DMS53 (cell line): Measurements from ENCODE around the gene FGF21.

ENCODE experiments used
- DNase-seq: peaks from one replicate; lab custom pipeline; 2025; lab: John Stamatoyannopoulos, UW

The FGF21 gene

DNA sequence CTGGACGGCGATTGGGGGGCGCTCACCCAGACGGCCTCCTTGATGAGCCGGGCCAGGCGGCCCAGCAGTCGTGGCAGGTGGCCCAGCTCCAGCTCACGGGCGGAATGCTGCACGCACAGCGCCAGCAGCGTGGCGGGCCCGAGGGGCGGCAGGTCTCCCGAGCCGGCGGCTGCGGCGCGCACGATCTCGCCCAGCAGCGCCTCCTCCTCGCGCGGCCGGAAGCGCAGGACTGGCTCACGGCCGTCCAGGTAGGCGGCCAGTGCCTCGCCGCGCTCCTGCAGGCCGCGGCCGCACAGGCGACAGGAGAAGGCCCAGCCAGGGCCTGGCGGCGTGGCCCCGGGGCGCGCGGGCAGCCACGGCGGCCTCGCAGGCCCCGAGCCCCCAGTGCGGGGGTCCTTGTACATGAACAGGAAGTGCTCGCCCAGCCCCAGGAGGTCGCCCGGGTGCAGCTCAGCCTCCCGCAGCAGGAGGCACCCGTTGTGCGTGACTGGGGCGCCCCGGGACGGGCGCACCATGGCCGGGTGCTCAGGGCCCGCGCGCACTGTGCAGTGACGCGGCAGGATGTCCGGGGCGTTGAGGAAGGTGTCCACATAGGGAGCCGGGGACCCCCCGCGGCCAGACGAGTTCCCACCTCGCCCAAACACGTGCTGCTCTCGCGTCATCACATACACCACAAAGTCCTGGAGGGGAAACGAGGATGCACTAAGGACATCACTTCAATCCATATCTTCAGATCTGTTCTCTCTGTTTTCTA, 26.2 kb upstream of the FGF21 start:
- peak; percentile 62 for DNase-seq

GRCh38 chr19:48731452-48731851, 23.9 kb upstream of the FGF21 start:
- no peak for DNase-seq

- DNase-seq = no peak
These were observed 20.7 kb upstream of the FGF21 start for GRCh38 chr19:48734625-48735024.

DNA sequence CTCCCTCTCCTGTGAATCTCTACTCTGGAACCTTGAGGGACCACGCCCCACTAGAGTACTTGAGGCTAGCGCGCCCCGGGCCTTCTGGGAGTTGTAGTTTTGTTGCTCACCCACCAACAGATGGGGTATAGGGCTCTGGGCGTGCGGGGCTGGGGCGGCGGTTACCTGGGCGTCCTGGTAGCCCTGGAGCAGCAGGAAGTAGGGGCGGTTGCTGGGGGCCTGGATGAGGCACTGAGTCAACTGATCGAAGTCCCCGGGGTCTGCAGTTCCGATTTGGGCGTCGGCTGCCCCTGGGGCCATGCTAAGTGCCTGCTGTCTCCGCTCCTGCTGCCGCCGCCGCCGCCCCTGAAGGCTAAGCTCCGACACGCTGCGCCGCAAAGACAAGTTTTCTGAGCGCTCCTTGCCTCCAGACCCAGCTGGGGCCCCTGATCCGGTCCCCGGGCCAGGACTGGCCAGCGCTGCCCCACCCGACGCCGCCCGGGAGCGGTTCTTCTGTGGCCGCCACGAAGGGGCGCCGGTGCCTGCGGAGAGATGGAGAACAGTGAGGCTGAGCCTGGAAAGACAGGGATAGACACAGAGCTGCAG, 20.2 kb upstream of the FGF21 start:
- DNase-seq = peak; percentile 91

- peak; percentile 41 for DNase-seq
These were observed 17.8 kb upstream of the FGF21 start for GRCh38 chr19:48737360-48737998.

- DNase-seq = peak; percentile 98
These were observed 16.5 kb upstream of the FGF21 start for GRCh38 chr19:48738557-48739403.

- peak; percentile 66 for DNase-seq
These were observed 15.7 kb upstream of the FGF21 start for GRCh38 chr19:48739404-48740163.

GRCh38 chr19:48740164-48740972, 15.0 kb upstream of the FGF21 start, which contains the start of gene RASIP1:
TSS of gene RASIP1 (minus strand) at chr19:48740610. CDS start at chr19:48740282, 328 bp downstream.
- no peak for DNase-seq

DNA sequence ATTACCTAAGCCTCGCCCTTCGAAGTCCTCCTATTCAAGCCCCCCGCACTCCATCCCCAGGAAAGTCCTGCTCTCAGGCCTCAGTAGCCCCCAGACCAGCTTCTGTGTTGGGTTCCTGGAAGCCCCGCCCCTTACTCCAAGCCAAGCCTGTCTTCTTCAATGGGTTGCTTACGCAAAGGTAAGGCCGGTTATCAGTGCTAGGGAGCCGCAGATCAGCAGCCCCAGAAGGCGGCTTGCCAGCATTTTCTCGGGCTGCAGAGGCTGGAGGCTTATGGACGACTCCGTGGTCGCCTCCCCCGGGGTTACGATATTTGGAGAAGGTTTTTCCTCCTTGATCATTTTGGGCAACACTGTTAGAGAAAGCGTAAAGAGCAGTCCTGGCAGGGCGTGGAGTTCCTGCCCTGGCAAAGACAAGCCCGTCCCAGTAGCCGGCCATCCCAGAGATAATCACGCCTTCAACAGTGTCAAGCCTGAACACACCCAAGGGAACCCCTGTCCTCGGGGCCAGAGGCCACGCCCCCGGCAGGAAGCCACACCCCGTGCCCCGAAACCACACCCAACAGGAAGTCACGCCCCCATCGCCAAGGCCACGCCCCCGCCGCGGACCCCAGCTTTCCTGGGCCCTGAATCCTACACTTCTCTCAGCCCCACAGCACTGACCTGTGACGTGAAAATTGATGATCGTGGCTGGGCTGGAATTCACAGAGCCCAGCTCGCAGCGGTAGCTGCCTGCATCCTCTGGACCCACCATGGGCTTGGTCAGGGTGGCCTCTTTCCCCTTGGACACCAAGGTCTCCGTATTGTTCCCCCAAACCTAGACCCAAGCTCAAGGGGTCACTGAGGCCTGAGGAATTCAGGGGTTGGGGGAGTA, 14.0 kb upstream of the FGF21 start:
- peak; percentile 25 for DNase-seq

- no peak for DNase-seq
These were observed 13.2 kb upstream of the FGF21 start for GRCh38 chr19:48742096-48742495.

DNA sequence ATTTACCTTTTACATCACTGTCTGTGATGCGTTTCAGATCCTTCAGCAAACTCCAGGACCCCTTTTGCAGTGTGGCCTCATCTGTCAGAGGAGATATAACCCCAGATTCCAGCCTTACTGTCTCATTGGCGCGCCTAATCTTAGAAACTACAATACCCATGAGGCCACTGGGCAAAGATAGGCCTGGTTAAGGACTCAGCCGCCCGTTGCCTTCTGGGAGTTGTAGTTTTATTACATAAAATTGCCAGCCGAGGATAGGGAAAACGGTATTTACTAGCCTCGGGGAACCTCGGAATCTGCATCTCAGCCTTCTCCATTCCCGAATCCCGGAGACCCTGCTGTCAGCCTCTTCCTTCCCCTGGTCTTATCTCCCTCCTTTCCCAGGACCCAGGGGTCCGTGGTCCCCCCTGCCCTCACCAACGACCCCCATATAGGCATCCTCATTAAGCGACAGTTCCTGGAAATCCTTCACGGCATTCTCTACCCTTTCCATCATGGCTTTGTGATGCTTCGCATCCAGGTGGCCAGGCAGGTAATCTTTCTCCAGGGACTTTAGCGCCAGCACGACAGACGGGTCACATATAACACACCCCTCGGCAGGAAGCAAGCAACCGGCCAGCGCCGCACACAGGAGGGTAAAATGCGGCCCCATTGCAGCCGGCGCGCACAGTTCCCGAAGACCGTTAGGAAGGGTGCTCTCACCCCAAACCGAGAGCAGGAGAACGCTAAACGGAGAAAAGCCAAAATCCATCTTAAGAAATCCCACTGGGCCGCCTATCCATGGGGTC, 9.9 kb upstream of the FGF21 start:
- DNase-seq = peak; percentile 91

DNA sequence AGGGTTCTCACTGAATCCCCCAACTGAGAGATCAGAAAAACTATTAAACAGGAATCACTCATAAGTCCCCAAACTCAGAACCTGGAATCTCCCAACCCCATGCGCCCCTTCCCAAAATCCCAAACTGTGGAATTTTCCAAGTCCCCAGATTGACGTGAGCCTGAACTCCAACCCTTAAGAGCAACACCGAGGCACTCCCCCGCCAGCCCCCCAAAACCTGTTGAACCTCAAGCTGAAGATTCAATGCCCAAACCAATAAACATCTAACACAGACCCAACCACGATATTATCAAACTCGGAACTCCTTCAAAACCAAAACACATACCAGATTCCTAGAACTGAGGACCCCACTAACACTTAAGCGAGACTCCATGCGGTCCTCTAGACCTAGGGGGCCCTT, 9.2 kb upstream of the FGF21 start:
- DNase-seq = no peak

DNA sequence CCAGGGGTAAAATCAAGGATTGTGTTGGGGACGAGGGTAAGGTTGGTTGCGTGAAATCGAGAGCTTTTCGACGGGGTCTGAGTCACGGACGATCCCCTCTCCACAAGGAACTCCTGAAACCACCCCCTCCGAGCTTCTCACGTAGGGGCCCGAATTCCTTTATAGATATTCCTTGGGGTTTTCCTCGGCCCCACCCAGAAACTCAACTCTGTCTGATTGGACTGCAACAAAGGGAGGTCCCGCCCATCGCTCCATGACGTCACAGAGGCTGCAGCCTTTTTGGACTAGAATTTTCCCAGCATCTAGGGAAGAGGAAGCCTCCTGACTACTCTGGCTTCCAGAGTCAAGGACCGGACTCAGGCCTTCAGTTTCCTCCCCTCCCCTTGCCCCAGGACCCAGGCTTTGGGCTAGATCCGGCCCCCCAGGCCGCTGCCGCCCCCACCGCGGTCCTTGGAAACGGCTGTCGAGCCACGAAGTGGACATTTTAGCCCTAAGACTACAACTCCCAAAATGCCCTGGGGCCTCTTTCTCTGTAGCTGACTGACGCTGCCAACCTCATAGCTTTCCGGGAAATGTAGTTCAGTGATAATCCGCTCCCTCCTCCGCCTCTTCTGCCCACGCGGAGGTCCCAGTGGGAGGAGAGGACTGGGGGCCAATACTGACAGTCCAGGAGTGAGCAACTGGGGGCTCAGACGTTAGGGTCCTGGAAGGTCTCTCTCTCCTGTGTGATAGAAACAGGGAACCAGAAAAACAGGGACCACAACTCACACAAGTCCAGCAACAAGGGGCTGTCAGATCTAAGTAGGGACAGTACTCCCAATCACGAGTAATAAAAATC, 8.4 kb upstream of the FGF21 start, which contains the start of gene IZUMO1:
TSS of gene IZUMO1 (minus strand) at position 172 of the 838 bp plus-strand sequence. CDS start 1,050 bp downstream, outside the sequence.
- DNase-seq = peak; percentile 78

DNA sequence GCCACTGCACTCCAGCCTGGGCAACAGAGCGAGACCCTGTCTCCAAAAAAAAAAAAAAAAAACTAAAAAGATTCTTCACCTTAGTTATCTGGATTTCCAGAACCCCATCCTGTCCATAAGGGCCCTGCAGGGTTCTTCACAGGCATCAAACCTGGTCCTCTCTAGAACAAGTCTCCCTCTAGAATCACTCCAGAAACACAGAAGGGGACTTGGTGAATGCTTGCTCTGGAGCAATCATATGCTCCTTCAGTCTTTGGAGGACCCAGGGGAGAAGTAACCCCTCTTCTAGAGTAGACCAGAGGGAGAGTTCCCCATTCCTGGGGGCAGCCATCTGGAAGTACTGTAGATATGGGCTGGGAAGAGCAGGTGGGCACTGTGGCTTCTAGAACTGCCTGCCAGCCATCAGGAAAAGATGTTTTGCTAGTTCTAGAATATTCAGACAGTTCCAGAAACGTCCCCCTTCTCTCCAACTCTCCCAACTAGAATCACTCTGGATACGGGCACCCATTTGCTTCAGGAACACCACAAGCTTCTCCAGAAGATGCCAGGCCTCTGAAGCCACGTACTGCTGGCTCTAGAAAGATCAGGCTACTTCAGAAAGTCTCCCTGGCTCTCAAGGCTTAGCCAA, 5.6 kb upstream of the FGF21 start:
- no peak for DNase-seq

- DNase-seq = no peak
These were observed 5.0 kb upstream of the FGF21 start for GRCh38 chr19:48750351-48750750.

- no peak for DNase-seq
These were observed 4.4 kb upstream of the FGF21 start for GRCh38 chr19:48750771-48751504.
